HG03575 (cell line): ENCODE data around the gene SNX12.
"Not testable (repeated sequence)": the region's sequence is repeated elsewhere in the genome, so short reads cannot be mapped to it uniquely, and the experiment has no call there.

Experiments used
- ATAC-seq: cut with Tn5 transposase; IDR thresholded peaks from one replicate; pipeline ENCODE4 v1.9.1; 2021; ENCODE audit not compliant: unreplicated experiment, insufficient number of reproducible peaks, low FRiP score; ENCODE audit errors: extremely low read depth

SNX12 gene

DNA sequence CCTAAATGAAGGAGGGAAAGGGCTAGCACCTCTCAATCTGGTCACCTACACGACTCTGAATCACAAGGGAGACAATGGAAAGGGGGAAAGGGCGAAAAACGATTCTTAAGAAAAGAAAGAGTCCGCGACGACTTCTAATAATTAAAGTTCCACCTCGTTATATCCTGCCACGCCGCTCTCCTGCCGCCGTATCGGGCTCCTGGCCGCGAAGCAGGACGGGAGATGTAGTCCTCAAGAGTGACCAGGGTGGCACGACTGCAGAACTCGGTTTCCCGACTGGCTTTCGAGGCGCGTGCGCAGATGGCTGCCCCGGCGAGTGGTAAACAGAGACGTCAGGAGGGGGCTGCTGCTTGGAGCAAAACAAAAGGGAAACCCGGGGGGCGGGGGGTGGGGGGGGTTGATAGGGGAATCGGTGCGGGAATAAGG lies 27.4 kb upstream of the SNX12 start, which contains the start of gene FOXO4:
FOXO4 (plus strand) TSS at position 297 of the 426 bp plus-strand sequence. CDS start 678 bp downstream, outside the sequence.
- ATAC-seq, result no peak

DNA sequence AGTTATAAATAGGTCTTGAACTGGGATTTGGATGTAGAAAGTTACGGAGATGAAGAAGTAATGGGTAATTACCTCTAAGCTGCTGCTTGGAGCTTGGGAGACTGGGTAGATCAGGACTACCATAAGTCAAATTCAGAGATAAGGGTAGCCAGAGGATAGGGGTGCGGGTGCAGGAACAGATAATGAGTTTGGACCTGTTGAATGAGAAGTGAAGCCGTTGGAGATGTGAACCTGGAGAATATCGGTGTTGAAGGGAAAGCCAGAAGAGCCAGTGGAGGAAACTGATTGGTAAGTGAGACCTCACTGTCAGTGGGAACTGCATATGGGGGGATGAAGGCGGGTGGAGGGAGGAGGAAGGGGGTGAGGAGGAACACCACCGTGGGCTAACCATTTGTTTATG lies 26.9 kb upstream of the SNX12 start:
- ATAC-seq, result no peak

DNA sequence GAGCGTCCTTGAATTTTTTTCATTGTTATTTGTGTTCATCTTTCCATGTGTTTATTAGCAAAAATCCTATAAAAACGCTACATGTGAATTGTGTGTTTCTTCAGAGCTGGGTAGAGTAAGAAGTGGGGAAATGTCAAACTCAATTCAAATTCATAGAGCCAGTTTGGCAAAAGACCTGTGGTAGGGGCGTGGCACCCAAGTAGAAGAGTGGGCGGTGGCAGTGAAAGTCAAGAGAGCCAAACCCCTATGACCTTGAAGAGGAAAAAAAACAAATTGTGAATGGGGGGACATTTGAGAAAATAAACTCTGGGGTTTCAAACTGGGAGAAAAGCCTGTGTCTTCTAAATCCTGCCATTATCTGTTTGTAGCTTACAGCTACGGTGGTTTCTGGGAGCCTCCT lies 23.1 kb upstream of the SNX12 start:
- no peak for ATAC-seq

DNA sequence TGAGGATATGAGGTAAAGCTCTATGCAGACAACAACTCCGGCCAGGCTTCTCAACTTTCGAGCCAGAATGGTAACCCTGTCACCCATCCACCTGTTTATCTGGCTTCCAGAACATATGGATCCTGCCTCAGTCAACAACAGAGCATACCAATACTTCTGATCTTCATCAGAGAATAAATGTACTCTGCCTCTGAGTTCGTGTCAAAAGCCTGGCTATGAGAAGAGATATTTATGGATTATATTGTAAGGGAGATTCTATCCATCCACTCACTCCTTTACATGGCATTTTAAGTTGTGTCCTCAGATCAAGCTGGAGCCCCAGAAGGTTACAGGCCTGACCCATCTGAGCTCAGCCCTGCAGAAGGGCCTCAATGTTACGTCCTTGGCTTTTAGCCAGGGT lies 17.8 kb upstream of the SNX12 start:
- ATAC-seq, result no peak

DNA sequence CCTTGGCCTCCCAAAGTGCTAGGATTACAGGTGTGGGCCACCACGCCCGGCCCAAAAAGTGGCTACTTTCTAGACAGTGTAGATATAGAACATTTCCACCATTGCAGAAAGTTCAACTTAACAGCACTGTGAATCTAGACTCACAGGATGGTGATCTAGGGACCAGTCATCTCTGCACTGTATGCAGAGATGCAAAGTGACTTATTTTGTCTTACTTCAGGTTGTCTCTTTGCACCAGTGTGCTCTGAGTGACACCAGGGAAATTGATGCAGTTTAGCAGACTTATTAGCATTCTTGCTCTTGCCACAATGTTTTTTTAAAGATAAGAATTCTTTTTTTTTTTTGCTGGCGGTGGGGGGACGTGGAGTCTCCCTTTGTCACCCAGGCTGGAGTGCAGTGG lies 14.7 kb upstream of the SNX12 start:
- no peak for ATAC-seq

DNA sequence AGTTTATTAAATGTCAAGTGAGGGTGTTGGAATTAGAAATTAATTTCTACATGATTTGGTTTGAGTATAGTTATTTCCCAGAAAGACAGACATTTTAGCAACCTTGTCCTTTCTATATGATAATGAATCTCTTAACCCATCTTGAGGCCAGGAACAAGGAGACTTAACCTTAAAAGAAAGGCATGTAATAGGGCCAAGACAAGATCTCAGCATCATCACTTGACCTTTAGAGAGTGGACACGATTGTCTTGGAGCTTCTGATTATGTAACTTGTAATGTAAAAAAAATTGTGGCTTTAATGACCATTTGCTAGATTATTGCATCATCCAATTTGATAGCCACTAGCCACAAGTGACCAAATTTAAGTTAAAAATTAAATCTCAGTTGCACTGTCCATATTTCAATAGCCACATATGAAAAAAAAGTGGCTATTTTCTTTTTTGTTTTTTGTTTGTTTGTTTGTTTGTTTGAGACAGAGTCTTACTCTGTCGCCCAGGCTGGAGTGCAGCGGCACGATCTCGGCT lies 14.1 kb upstream of the SNX12 start:
- ATAC-seq, result no peak

DNA sequence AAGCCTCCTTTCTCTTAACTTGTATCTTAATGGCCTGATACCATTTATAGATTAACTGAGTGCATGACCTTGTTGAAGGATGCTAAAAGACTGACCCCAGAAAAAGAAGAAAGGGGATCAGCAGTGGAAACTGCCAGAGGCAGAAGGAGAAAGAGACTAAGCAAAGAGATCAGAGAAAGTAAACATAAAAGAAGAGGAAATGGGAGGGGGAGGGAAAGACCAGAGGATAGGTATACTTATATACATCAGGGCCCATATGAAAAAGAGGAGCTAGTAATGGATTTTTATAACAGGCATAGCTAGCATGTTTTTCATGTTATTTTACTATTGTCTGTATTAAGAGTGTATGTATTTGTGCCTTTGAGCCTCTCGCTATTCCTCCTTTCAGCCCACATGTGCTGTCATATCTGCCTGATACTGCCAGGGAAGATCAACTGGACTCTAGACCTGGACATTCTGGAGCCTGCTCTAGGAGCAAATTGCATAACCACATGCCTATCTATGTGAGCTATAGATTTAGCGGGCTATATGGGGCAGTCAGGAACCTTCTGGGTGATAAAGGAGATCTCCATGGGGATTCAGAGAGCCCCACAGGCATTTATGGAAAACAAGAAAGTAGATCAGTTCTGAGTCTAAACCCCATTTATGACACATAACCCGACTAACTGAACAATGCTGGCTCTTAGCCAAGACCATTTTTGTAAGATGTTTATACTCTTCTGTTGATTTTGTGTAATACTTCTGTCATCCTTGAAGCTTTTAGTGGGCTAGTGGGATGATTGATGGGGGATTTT lies 13.4 kb upstream of the SNX12 start:
- ATAC-seq, result no peak

DNA sequence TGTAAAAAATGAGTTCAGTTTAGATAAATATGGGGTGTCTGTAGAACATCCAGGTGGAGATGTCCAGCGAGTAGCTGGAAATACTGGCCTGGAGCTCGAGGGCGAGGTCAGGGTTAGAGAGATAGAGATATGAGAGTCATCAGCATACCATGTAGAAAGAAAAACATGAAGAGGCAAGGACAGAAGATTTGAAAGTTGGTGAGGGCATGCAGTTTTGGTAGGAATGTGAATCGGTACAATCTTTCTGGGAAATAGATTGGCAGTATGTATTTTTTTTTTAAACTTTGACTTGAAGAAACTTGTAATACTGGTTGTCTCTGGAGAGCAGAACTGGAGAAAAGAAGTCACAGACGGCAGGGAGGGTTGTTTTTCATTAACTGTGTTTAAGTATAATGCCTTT lies 2.4 kb upstream of the SNX12 start:
- ATAC-seq, result no peak

DNA sequence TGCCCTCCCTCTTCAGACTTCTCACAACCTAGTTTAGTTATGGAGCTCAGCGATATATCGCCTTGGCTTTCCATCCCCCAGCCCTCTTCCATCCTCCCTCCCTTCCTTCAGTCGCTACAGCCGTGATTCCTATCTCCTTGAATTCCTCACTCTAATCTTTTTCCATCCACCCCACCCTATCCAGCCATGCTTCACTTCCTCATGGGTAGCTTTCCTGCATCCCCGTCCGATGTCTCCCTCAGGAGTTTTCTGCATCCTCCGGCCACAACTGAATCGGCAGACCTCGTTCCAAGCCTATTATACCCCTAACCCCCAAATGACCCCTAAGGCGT lies 456 bp downstream of the SNX12 start:
- ATAC-seq, result no peak

DNA sequence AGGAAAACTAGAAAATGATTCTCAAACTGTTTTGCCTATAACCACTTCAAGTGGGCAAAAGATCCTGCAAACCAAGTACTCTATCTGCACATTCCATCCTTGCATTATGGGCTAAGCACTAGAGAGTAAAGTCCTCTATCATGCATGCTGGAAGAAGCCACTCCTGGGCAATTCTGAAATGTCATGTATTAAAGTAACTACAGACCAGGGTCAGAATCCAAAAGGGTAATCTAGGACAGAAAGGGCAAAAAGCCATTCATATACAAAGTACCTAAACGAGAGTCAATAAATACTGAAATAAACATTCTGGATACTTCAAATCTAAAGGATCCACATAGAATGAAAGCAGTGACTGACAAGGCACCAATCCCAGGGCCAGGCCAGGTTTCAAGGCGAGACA lies 1.0 kb downstream of the SNX12 start:
- ATAC-seq, result no peak

DNA sequence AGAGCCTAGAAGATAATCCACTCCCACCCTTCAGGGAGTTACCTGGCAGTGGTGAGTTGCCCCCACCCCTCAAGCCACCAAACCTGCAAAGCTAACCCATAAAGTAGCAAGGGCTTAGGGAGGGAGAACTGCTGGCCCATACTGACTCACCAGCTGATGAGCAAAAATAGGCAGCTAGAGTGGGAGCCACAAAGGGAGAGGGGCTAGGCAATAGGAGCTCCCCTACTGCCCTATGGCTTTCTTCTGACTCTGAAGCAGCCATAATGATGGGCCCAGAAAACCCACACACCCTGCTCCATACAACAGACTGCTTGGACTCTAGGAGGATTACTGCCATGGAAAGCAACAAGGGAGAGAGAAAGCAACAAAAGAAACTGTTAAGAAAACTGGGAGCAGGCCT lies 8.0 kb downstream of the SNX12 start:
- no peak for ATAC-seq

DNA sequence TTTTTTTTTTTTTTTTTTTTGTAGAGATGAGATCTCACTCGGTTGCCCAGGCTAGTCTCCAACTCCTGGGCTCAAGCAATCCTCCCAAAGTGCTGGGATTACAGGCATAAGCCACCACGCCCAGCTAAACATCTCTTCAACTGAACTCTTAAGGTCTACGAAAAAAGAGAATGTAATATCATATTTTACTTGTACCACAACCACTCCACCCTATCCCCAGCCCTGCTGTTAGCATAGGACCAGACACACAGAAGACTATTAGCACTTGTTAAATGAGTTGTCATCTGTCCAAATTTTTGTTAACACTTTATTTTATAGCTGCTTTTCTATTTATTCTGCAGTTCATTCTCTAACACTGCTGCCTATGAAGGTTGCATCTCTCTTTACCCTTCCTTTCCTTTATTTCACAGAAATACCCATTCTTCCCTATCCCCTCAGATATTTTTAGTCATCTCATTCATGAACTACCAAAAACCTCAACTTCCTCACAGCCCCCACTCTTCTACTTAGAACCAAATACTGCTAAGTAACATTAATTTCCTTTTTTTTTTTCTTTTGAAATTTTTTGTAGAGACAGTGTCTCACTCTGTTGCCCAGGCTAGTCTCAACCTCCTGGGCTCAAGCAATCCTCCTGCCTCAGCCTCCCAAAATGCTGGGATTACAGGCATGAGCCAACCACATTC lies 10.1 kb downstream of the SNX12 start:
- ATAC-seq, result no peak

DNA sequence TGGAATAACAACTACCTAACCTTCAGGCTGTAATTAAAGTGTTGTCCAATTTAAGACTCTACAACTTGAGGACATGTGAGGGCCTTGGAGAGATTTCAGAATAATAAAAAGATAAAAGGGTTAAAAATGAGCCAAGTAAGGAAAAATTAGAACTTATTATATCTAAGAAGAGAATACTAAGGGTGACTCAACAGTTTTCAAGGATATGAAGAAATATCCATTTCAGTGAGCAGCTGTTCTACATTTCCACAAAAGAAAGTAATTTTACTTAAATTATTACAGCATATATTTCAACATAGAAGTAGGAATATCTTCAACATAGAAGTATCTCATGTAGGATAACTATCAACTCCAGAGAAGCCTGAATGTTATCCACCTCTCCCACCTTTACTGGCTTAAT lies 11.3 kb downstream of the SNX12 start:
- ATAC-seq, result no peak

DNA sequence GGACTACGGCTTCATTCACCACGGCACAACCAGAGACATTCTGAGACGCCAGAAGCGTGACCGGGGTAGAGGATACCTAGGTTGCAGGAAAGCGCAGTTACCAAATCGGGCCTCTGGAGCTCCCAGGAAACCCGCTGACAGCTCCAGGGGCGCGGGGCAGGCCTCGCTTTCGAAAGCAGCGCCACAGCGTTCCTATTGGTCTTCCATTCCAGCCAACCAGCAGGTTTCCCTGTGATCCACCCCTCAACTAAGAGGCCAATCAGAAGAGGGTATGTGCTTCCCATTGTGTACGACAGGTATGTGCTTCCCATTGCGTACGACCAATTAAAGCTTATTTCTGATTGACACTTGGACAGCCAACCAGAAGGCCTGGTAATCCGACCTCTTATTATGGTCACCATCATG lies 14.9 kb downstream of the SNX12 start:
- no peak for ATAC-seq

DNA sequence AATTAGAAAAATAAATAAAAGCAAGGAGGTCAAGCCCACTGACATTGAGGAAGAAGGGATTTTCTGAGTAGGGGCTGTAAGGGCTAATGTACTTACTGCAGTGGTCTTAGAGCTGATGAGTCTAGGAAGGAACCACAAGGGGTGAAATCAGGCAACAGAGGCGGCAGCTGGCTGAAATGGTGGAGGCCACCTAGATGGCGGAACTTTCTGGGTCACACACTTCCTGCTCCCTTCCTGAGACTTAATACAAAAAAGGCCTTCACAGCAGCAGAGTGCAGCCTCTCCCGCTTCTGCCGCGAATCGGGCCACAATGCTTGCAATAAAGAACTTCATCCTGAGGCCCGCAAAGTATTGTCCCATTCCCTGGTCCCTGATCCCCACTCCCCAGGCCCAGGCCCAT lies 15.4 kb downstream of the SNX12 start:
- no peak for ATAC-seq

DNA sequence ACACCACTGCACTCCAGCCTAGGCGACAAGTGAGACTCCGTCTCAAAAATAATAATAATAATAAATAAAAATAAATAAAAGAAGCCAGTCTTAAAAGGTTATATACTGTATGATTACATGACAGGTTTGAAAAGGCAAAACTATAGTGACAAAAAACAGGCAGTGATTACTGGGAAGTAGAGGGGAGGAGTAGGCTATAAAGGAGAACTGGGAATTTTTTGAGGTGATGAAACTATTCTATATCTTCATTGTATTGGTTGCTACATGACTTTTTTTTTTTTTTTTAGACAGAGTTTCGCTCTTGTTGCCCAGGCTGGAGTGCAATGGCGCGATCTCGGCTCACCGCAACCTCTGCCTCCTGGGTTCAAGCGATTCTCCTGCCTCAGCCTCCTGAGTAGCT lies 20.2 kb downstream of the SNX12 start:
- ATAC-seq, result not testable (repeated sequence)

DNA sequence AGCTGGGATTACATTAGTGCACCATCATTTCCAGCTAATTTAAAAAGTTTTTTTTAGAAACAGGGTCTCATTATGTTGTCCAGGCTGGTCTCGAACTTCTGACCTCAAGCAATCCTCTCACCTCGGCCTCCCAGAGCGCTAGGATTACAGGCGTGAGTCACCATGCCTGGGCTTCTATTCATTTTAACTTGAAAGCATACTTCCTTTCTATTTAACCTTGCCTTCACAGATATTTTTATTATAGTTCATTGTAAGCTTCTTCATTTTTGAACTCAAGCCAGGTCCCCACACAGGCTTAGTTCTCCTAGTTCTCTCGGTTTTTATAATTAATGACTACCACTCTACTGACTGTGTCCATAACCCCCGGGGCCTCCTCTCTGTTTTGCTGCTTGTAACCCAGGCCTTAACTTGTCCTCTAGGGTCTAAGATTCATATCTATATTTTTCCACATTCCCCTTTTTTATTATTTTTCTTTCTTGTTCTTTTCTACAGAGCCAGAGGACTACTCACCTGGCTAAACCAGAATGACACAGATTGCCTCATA lies 50.7 kb downstream of the SNX12 start:
- ATAC-seq, result no peak
